Kasumi-1 (cell line): ENCODE results near the gene NRN1L.

Experiments used
- DNase-seq, 2 experiments: peaks; one replicate each; lab custom pipeline; 2025; lab: John Stamatoyannopoulos, UW

NRN1L gene

DNA sequence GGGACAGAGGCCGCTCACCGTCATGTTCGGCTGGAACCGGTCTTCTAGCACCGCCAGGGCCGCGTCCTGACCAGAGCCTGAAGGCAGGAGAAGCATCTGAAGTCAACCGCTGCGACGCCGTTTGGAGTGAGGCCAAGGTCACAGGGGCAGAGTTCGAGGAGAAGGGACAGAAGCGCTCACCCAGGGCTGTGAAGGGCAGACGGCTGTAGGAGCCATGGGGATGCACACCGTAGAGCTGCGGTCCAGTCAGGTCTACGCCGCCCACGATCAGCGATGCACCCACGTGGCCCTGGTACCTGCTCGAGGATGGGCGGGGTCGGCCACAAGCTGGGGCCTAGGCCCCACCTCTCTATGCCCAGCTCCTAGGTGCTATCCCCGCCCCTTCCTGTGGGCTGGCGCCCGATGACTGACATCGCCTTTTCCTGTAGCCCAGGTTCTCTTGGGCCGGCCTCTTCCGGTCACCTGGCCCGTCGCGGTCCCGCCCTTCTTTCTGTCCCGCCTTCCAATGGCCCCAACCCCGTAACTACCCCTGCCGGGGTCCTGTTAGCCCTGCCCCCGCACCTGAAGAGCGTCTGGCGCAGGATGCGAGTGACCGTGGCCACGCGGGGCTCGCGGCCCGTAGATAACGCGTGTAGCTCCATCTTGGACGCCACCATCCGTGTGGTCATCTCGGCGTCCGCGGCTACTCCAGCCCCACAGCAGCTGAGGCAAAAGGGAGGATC lies 50.9 kb downstream of the NRN1L start:
- DNase-seq, result peak; percentile 93 to 95
